ENCODE measurements around the gene AK1. TPM values are rescaled to one million over a fixed set of nuclear protein-coding genes. Genes with fewer than 3 reads are reported as not detected.

The AK1 gene
- total RNA-seq, 4 donors from 2014 or later = 28.5 to 93.4 (median 54.1) TPM

DNA sequence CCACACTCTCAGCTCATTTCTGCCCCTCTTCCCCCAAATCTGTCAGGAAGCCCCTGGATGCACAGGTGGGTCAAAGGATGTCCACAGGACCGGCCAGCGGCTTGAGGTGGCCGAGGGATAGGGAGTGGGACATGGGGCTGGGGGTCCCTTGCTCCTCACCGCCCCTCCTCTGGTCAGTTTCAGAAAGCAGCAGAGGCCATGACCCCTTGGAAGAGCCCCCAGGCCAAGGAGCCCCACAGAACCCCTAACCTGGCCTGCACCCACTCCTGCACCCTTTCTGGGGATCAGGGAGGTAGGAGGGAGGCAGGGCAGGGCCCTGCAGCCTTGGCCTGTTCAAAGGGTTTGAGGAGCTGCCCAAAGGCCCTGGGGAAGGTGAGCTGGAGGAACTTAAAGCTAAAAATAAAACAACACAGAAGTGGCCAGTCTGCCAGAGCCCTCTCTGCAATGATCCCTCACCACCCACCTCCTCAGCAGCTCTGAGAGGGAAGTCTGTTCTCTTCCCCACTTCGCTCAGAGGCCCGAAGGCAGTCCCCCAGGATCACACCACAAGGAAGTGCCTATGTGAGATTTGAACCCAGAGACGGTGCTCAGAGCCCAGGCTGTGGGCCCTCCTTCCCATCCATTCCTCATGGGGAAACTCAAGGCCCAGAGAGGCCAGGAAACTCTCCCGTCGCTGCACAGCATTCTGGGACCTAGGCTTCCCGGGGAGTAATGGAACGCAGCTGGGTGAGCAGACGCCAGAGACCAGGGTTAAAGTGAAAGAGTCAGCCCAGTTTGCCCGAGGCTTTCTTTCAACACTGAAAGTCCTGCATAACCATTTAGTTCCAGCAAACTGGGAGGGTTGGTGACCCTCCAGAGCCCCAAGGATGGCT lies 23.9 kb downstream of the AK1 start:
- ATAC-seq (ENCODE audit: low FRiP score) = no peak
- TF ChIP-seq, protein P1, sequence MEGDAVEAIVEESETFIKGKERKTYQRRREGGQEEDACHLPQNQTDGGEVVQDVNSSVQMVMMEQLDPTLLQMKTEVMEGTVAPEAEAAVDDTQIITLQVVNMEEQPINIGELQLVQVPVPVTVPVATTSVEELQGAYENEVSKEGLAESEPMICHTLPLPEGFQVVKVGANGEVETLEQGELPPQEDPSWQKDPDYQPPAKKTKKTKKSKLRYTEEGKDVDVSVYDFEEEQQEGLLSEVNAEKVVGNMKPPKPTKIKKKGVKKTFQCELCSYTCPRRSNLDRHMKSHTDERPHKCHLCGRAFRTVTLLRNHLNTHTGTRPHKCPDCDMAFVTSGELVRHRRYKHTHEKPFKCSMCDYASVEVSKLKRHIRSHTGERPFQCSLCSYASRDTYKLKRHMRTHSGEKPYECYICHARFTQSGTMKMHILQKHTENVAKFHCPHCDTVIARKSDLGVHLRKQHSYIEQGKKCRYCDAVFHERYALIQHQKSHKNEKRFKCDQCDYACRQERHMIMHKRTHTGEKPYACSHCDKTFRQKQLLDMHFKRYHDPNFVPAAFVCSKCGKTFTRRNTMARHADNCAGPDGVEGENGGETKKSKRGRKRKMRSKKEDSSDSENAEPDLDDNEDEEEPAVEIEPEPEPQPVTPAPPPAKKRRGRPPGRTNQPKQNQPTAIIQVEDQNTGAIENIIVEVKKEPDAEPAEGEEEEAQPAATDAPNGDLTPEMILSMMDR (IDR thresholded peaks at IDR 0.05) = no peak
- no peak for DNase-seq (ENCODE audit: low spot score)

DNA sequence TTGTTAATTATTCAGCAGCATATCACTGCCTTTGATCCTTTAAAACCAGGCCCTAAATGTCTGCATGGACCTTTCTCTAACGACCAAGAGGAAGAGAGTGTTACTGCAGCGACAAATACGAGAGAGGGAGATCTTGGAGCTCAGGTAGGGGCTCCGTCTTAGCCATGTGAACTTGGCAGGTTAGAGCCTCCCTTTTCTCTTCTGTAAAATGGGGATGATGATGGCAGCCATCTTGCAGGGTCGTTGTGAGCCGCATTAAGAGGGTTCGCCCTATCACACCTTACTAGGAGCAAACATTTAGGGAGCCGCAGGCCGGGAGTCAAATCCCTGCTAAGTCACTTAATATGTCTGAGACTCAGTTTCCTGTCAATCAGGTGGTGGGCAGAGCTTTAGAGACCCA lies 24.6 kb downstream of the AK1 start:
- ATAC-seq (ENCODE audit: low FRiP score) = no peak
- no peak for DNase-seq (ENCODE audit: low spot score)
- TF ChIP-seq, protein P1 (IDR thresholded peaks at IDR 0.05) = no peak

DNA sequence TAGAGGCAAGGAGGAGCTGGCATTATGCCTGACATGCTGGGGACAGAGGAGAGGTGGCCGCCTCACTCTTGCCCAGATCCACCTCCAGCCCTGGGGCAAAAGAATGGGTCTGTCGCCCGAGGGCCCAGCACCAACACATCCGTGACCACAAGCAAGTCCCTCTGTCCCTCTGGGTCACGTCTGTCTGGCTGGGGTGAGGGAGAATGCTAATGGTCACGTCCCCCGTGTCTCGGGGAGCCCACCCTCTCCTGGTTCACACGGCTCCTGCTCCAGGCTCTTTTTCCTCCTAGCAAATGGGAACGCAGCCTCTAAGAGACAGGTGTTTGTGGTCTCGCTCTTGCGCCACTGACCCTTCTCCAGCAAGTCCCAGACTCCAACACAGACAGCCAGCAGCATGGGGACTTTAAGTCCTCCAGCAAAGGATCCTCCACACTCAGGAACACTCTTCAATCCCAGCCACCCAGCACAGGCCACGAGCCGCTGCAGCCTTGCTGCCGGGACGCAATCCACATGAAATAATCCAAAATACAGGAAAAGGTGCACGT lies 27.1 kb downstream of the AK1 start:
- ATAC-seq (ENCODE audit: low FRiP score) (no peak), DNase-seq (ENCODE audit: low spot score) (no peak)
- TF ChIP-seq, protein P1 (IDR thresholded peaks at IDR 0.05) = no peak

DNA sequence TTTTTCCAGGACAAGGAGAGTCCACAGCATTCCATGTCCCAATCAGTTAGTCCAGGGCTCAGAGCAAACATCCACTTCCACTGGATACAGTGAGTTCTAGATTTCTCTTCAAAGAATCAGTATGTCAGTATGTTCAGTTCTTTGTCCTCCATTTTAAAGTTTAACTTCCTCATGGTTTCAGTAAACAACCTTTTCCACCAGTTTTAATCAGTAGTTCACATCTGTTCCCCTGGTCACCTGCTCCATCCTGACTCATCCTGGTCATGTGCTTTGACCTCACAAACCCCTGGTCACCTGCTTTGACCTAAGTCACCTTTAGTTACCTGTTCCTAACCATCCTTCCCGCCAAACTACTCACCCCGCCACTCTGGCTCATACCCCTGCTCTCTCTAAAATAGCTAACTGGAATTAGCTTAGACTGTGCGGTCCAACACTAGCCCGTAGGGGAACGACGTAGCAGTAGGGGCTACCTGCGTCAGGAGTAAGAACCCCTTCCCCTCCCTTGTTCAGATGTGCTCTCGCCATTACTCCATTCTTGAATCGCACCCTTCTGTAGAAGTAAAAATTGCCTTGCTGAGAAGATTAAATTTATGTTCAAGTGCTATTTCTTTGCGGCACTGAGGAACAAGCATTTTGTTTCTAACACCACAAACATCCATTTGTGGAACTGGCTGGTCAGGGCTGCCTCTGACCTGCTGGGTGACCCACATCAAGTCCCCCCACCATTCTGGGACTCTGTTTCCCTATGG lies 28.5 kb downstream of the AK1 start:
- DNase-seq (ENCODE audit: low spot score) = no peak
- ATAC-seq (ENCODE audit: low FRiP score) = no peak
- TF ChIP-seq, protein P1 (IDR thresholded peaks at IDR 0.05) = no peak

DNA sequence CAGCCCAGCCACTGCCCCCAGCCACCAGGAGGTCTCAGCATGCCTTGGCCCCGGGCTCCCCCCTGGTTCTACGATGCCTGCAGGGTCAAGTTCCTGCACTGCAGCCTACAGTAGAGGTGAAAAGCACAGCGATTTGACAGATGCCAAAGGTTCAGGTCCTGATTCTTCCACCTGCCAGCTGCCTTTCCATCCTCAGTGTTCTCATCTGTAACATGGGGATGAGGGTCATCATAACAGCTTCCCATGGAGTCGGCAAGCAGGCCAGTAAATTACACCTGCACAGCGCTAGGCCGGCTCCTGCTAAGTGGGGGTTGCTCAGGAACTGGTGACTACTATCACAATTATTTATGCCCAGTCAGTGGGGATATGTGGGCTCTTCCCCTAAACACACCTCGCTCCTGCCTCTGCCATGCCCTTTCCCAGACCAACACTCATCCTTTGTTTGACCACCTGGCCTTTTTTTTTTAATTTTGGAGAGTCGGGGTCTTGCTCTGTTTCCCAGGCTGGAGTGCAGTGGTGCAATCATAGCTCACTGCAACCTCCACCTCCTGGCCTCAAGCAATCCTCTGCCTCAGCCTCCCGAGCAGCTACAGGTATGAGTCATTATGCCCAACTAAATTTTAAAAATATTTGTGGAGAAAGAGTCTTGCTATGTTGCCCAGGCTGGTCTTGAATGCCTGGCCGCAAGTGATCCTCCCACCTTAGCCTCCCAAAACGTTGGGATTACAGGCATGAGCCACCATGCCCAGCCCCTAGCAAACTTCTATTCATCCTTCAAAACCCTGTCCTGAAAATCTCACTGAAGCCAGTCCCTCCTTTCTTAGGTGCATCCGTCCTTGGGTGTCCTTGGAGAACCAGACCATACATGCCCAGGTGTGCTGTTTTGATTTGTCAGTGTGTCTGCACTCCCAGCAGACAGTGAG lies 29.4 kb downstream of the AK1 start:
- DNase-seq (ENCODE audit: low spot score) = no peak
- TF ChIP-seq, protein P1 (IDR thresholded peaks at IDR 0.05) = no peak
- no peak for ATAC-seq (ENCODE audit: low FRiP score)

DNA sequence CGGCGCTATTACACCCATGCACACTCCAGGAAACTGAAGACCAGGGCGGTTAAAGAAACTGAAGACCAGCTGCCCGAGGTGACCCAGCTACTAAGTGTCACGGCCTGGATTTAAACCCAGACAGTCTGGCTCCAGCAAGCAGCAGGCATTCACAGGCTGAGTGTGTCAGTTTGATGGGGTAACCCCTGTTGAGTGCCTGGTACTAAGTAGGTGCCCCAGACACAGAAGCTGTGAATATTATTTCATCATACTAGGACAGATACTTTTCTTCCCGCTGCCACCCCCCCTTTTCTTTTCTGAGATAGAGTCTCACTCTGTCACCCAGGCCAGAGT lies 30.3 kb downstream of the AK1 start:
- DNase-seq (ENCODE audit: low spot score) = no peak
- TF ChIP-seq, protein P1 (IDR thresholded peaks at IDR 0.05) = no peak
- no peak for ATAC-seq (ENCODE audit: low FRiP score)

All from omental fat pad (tissue), 4 donors.